Measurements from ENCODE around the gene KLHL29.

The KLHL29 gene

DNA sequence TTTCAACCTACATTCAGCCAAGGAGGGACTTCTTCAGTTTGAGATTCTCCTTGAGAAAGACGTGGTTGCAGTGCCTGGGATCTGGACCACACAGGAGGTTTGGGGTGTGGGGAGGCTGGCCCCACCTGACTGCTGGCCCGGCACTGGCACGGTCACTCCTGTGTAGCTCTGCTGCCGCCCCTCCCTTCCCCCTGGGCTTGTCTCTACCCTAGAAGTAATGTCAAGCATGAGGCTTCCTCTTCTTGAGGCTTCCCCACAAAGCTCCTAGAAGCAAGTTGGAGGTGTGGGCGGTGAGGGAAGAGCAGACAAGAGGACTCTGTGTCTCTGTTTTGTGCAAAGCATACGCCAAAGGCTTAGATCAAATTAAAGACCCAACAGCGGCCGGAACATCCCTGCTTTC, 8.7 kb downstream of the KLHL29 start:
- no peak for TF ChIP-seq NFIC (IDR thresholded peaks at IDR 0.05)
- TF ChIP-seq EGR1 (IDR thresholded peaks at IDR 0.05), result no peak
- no peak for TF ChIP-seq YY1 (IDR thresholded peaks at IDR 0.05; ENCODE audit: low read depth)
- TF ChIP-seq, protein P1, sequence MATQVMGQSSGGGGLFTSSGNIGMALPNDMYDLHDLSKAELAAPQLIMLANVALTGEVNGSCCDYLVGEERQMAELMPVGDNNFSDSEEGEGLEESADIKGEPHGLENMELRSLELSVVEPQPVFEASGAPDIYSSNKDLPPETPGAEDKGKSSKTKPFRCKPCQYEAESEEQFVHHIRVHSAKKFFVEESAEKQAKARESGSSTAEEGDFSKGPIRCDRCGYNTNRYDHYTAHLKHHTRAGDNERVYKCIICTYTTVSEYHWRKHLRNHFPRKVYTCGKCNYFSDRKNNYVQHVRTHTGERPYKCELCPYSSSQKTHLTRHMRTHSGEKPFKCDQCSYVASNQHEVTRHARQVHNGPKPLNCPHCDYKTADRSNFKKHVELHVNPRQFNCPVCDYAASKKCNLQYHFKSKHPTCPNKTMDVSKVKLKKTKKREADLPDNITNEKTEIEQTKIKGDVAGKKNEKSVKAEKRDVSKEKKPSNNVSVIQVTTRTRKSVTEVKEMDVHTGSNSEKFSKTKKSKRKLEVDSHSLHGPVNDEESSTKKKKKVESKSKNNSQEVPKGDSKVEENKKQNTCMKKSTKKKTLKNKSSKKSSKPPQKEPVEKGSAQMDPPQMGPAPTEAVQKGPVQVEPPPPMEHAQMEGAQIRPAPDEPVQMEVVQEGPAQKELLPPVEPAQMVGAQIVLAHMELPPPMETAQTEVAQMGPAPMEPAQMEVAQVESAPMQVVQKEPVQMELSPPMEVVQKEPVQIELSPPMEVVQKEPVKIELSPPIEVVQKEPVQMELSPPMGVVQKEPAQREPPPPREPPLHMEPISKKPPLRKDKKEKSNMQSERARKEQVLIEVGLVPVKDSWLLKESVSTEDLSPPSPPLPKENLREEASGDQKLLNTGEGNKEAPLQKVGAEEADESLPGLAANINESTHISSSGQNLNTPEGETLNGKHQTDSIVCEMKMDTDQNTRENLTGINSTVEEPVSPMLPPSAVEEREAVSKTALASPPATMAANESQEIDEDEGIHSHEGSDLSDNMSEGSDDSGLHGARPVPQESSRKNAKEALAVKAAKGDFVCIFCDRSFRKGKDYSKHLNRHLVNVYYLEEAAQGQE (IDR thresholded peaks at IDR 0.05; ENCODE audit: low read depth), result no peak
- no peak for TF ChIP-seq ZBTB7A (IDR thresholded peaks at IDR 0.05; ENCODE audit: low read depth)
- TF ChIP-seq, protein P2, sequence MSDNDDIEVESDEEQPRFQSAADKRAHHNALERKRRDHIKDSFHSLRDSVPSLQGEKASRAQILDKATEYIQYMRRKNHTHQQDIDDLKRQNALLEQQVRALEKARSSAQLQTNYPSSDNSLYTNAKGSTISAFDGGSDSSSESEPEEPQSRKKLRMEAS (IDR thresholded peaks at IDR 0.05), result no peak
- no peak for TF ChIP-seq FOXM1 (IDR thresholded peaks at IDR 0.05; ENCODE audit: borderline replicate concordance, low read depth)
- TF ChIP-seq TEAD4 (IDR thresholded peaks at IDR 0.05), result no peak
- TF ChIP-seq TCF12 (IDR thresholded peaks at IDR 0.05; ENCODE audit: low read depth), result no peak
- TF ChIP-seq, protein P3, sequence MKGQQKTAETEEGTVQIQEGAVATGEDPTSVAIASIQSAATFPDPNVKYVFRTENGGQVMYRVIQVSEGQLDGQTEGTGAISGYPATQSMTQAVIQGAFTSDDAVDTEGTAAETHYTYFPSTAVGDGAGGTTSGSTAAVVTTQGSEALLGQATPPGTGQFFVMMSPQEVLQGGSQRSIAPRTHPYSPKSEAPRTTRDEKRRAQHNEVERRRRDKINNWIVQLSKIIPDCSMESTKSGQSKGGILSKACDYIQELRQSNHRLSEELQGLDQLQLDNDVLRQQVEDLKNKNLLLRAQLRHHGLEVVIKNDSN (IDR thresholded peaks at IDR 0.05), result no peak
- TF ChIP-seq CREB1 (IDR thresholded peaks at IDR 0.05; ENCODE audit: low read depth), result no peak

DNA sequence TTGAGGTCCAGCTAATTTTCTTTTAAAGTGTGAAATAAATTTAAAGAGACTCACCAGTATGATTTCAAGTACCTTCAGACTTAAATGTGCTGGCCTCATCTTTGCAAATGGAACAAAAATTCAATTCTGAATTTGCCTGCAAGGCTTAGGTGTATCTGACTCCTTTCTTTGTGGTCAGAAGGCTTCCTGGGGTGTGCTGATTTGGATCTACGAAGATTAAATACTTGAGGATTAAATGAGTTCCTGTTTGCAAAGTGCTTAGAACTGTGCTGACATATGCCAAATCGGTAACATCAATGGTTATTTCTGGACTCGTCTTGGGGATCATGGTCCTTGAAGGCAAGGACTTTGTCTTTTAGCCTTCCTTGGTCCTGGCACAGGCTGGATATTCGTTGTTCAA, 9.7 kb downstream of the KLHL29 start:
- no peak for TF ChIP-seq RAD21 (IDR thresholded peaks at IDR 0.05; ENCODE audit: low read depth)
- TF ChIP-seq, protein P3 (IDR thresholded peaks at IDR 0.05), result no peak
- no peak for TF ChIP-seq EGR1 (IDR thresholded peaks at IDR 0.05)
- TF ChIP-seq TAF1 (IDR thresholded peaks at IDR 0.05; ENCODE audit: low read depth), result no peak

DNA sequence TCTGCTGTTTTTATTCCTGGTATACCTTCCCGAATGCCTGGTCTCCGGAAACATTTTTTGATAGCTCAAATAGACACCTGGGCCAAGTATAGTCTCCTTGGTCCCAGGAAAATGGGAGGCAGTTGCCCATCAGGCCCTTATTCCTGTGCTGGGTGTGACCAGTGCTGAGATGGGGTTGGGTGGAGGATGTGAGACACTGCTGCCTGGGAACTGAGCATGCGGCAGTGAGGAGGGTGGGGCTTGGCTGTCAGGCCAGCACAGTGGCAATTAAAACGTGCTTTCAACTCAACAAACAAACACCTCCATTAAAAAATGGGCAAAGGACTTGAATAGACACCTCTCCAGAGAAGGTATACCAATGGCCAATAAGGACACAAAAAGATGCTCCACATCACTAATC, 12.5 kb downstream of the KLHL29 start:
- TF ChIP-seq CREB1 (IDR thresholded peaks at IDR 0.05; ENCODE audit: low read depth) (no peak), TEAD4 (IDR thresholded peaks at IDR 0.05) (no peak), RAD21 (IDR thresholded peaks at IDR 0.05; ENCODE audit: low read depth) (no peak), TCF12 (IDR thresholded peaks at IDR 0.05; ENCODE audit: low read depth) (no peak), NFIC (IDR thresholded peaks at IDR 0.05) (no peak), EP300 (IDR thresholded peaks at IDR 0.05; ENCODE audit: borderline replicate concordance) (no peak)
- TF ChIP-seq, protein P3 (IDR thresholded peaks at IDR 0.05), result no peak

DNA sequence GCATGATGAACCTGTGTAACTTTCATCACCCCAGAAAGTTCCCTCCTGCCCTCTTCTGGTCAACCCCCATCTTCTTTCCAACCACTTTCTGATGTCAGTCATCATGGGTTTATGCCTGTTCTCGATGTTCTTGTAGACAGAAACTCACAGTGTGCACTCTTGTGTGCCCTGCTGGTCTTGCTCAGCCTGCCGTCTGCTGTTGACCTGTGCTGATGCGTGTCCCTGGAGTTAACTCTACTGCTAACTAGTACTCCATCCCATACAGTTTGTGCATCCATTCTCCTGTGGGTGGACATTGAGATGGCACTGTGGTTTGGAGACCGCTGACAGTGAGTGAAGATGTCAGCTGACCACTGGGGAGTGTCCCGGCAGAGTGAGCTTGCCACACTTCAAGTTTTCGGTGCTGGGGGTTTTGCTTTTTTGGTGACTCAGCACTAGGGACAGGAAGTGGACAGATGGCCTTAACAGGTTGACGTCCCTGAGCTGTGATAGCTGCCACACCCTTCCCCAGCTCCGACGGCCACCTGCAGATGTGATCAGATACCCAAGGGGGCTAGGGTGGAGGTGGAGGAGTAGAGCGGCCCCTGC, 14.8 kb downstream of the KLHL29 start:
- no peak for TF ChIP-seq TCF12 (IDR thresholded peaks at IDR 0.05; ENCODE audit: low read depth)

DNA sequence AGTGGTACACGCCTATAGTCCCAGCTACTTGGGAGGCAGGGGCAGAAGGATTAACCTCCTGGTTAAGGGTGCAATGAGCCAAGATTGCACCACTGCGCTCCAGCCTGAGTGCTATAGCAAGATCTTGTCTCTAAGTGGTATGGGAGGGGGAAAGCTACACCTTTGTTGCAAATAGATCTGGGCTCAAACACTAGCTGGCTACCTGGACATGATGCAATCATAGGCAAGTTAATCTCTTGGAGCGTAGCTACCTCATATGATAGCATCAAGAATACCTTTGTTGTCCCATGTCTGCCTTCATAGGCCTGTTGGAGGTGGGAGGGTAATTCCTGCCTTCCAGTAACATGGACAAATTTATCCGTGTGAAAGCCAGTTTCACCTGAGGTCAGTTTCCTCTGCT, 15.7 kb downstream of the KLHL29 start:
- TF ChIP-seq, protein P2 (IDR thresholded peaks at IDR 0.05), result no peak
- TF ChIP-seq EGR1 (IDR thresholded peaks at IDR 0.05) (no peak), EP300 (IDR thresholded peaks at IDR 0.05; ENCODE audit: borderline replicate concordance) (no peak)

DNA sequence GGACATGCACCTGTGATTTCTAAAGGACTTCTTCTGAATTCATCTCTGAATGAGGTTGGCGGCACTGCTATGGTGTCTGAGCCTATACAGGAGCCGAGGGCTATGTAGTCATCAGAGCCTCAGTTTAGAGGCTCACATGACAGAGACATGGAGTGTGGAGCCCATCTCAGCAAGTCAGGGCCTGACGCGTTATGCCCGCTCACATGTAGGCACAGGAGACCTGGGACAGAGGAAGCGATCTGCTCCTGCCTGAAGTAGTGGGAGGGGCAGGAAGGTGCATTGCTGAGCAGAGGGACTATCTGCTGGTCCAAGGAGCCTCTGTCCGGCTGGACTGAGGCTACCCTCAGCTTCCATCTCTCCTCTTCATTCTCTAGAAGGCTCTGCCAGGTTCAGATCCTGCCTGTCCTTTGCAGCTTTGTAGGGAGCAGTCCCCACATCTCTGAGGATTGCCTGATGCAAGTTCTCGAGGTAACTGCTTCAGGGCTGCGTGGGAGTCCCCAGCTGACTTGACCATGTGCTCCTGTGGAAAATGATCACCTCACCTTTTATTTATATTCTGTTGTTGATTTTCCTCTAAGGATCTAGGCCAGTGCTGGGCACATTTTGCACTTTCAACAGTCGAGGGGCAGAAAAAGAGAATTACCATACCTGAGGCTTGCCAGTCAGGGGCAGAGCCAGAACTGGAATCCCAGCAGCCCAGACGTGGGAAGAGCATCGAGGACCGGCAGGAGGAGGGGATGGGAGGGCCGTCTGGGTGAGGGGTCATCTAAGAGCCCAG, 16.6 kb downstream of the KLHL29 start:
- TF ChIP-seq RAD21 (IDR thresholded peaks at IDR 0.05; ENCODE audit: low read depth) (no peak), TAF1 (IDR thresholded peaks at IDR 0.05; ENCODE audit: low read depth) (no peak), YY1 (IDR thresholded peaks at IDR 0.05; ENCODE audit: low read depth) (no peak), TEAD4 (IDR thresholded peaks at IDR 0.05) (no peak), ZBTB7A (IDR thresholded peaks at IDR 0.05; ENCODE audit: low read depth) (no peak), CREB1 (IDR thresholded peaks at IDR 0.05; ENCODE audit: low read depth) (no peak), TCF12 (IDR thresholded peaks at IDR 0.05; ENCODE audit: low read depth) (no peak), EGR1 (IDR thresholded peaks at IDR 0.05) (no peak), NFIC (IDR thresholded peaks at IDR 0.05) (no peak), CEBPB (IDR thresholded peaks at IDR 0.05) (no peak), FOXM1 (IDR thresholded peaks at IDR 0.05; ENCODE audit: borderline replicate concordance, low read depth) (no peak)
- TF ChIP-seq, protein P2 (IDR thresholded peaks at IDR 0.05), result no peak
- TF ChIP-seq, protein P1 (IDR thresholded peaks at IDR 0.05; ENCODE audit: low read depth), result no peak
- TF ChIP-seq, protein P3 (IDR thresholded peaks at IDR 0.05), result no peak

Data from Ishikawa (cell line).